SH-SY5Y (cell line): ENCODE data around the gene TCF7L1.

Experiments
- GATA2 ChIP-seq: IDR thresholded peaks from 2 replicates; pipeline ENCODE4 v1.6.1; 2011; ENCODE audit warnings: mild to moderate bottlenecking, low read depth, low read length
- GATA3 ChIP-seq: IDR thresholded peaks from 2 replicates; pipeline ENCODE4 v1.6.1; 2011; ENCODE audit warnings: low read depth, mild to moderate bottlenecking, low read length, moderate library complexity

The TCF7L1 gene

DNA sequence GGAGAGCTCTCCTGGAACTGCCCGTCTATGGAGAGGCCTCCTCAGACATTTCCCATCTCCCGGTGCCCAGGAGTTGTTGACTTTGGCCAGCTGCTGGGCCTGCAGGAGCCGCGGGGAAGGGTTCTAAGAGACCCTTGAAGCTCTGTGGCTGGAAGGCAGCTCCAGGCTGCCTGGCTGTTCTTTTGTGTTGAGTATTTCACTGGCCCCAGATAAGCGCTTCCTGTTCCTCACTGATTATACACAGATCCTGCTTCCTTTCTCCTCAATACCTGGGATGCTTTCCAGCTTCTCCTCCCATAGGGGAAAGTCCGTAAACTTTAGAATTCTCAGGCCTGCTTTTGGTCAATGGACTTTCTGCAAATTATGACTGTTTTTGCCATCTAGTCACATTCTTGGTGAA lies 136.8 kb downstream of the TCF7L1 start:
- TF ChIP-seq GATA3 (no peak), GATA2 (no peak)

DNA sequence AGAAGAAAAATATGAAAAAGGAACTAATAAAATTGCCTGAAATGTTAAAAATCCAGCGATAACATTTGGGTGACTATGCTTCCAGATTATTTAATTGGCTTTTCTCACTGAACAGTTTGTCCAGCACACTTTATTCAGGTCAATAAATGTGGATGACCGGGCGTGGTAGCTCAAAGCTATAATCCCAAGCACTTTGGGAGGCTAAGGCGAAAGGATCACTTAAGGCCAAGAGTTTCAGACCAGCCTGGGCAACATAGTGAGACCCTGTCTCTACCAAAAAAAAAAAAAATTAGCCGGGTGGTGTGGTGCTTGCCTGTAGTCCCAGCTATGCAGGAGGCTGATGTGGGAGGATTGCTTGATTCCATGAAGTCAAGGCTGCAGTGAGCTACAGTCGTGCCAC lies 139.2 kb downstream of the TCF7L1 start:
- TF ChIP-seq GATA3 (no peak), GATA2 (no peak)

DNA sequence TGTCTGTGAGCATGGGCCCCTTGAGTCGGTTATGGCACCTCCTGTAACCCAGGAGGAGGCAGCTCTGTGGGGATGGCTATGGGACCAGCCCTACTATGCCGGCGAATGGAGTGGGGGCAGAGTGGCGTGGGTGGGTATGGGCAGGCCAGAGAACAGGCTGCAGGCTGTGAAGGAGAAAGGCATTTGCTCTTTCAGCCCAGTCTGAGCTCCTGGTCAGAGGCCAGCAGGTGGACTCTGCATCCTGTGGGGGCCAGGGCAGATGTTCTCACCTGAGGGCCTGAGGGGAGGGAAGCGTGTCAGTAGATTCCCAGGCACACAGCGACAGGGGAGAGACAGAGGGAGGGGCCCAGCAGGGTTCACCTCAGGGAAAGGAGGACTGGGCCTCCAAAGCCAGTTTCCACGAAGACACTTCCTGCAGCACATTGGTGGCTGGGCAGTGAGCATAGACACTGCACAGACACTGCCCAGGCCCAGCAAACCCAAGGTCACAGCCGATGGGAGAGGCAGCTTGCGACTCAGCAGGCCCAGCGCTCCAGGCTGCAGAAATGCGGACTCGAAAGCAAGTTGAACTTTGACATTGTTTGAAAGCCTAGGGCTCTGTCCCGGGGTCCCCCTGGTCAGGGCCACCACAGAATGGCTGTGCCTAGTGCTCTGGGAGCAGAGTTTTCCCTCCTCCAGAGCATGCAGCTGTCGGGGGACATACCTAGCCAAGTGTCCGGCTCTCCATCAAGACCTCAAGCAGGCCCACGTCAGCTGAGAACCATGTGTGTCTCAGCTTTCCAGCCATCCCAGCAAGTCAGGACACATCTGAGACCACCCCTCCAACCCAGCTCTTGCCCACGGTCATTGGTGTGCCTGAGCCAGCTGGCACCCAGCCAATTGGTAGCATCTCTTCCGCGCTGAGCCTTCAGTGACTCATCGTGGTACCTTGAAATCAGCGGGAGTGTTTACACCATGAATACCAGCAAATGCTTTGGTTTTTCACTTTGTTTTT lies 140.8 kb downstream of the TCF7L1 start:
- TF ChIP-seq GATA3 (no peak), GATA2 (no peak)

DNA sequence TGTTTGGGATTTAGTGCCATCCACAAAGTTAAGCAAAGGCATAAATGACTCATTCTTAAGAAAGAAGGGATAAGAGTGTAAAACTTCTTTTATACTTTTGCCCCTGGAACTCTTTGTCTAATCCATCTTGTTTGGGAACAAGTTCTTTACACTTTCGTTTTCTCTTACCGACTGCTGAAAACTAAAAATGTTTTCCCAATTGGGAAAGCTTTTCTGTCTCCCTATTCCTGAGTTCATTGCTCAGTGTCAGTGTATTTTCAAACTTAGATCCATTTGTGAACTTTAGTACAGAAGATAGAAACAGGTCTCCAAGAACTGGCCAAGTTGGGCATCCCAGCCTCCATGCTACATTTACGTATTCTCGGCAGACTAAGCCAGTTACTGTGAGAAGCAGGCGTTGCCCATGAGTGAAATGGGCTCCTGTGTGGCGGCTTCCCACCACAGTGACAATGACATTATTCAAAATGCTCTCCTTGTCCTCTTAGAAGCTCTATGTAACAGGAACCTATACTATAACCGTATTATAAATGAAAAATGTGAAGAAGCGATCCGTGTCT lies 142.9 kb downstream of the TCF7L1 start:
- TF ChIP-seq GATA2 = no peak
- no peak for TF ChIP-seq GATA3

DNA sequence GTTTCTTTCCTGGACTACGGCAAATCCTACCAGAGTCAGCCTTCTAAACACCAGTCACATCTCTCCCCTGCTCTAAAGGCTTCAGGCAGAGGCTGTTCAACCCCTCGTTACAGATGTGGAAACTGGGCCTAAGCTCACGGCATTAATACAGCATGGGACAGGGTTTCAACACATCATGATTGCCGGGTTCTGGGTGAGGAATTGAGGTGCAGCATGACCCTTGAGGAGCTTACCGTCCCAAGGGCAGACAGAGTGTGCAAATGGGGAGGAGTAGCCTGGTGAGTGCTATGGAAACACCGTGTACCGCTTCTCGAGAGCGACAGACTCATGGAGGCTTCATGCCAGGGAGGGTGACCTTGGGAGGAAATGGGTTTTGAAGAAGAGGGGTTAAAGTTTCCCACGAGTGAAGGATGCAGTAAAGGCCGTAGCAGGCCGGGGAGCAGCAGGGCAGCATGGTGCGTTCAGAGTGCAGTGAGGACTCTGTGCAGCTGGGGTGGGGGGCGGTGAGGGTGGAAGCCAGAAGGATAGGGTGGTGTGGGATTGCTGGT lies 143.5 kb downstream of the TCF7L1 start:
- TF ChIP-seq GATA2 = no peak
- no peak for TF ChIP-seq GATA3

DNA sequence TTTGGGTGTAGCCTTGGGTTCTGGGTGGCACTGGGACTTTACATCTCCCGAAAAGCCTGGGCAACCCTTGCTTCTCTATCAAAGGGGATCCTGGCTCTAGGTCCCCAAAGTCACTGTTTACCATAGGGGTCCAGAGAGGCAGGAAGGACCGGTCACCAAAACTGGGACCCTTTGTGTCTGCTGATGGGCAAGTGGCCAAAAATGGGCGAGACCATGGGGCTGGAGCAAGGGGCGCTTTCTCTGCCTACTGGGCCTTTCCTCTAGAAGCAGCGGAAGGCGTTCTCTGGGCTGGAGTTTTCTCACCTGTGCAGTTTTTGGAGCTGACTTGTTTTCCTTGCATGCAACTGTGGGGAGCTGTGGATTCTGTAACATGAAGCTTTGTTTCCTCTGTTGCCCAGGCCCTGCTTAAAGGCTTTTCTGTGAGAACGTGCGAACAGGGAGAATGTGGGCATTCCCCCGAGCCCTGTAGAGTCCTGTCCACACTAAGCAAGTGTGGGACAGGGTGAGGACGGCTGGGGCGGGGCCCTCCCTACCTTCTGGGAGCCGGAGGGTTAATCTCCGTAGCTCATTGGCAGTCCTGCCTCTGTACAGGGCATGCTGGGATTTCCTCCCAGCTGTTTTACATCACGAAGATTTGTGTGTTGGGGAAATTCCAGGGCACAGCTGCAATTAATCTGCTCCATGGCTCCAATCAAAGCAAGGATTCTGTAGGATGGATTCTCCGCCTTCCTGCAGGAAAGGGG lies 144.4 kb downstream of the TCF7L1 start:
- TF ChIP-seq GATA2 = no peak
- TF ChIP-seq GATA3 = no peak

DNA sequence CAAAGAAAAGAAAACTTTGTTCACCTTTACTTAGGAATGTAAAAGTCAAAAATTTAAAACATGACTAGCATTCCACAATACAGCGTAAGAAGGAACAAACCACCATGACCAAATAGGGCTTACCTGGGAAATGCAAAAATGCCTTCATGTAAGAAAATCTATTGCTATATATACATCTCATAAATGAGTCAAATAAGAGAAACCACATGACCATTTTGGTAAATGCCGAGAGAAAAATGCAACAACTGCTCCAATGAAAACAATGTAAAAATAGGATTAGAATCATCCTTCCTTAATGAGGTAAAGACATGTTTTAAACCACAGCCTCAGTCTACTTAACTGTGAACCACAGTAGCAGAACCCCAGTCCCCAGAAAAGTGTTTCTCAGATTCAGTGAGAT lies 145.2 kb downstream of the TCF7L1 start:
- TF ChIP-seq GATA2 = no peak
- no peak for TF ChIP-seq GATA3

DNA sequence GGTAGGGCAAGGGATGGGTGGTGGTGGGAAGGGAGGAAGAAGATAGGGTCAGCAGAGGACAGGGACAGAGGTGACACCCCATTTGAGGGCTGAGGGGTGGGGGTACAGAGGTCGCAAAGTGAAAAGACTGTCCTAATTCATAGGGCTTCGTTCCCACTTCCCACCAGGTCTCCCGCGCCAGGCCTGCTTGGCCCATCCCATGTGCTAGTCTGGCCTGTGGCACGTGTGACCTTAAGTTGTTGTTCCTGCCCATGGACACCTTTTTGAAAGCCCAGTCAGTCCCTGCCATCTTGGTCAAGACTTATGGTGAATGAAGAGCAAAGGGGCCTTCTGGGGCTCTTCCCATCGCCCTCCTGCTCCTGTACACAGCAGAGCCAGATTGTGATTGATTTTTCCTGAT lies 148.4 kb downstream of the TCF7L1 start:
- TF ChIP-seq GATA2 (no peak), GATA3 (no peak)

DNA sequence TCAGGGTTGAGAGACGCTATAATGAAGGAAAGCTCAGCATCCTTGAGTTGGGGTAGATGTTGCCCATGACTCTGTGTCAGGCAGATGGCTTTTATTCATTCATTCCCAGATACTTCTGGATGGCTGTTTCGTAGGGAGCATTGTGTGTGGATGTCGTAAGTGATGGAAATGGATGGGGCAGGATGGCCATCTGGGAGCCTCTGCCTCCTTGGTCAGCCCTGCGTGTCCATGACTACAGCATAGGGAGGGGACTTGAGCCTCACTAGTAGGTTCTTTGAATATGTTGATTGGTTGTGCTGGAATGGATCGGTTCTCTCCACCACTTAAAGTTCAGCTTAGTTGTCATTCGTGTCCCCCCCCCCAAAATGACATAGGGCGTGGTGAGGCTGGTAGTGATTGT lies 149.7 kb downstream of the TCF7L1 start:
- TF ChIP-seq GATA2 = no peak
- TF ChIP-seq GATA3 = no peak

DNA sequence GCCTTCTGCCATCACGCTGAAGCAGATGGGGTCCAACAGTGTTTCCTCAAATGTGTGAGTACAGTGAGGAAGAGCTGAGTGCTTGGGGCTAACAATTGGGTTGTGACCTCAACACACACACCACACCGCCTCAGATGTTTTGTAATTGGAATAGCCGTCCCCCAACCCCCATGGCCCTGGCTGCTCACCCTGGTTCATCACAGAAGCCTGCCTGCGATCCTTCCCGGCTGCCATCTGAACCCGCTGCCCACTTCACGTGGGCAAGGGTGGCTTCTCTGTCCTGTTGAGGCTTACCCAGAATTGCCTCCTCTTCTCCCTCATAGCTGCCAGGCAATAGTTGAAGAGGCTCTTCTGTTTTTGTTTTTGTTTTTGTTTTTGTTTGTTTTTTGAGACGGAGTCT lies 150.4 kb downstream of the TCF7L1 start:
- TF ChIP-seq GATA3 (no peak), GATA2 (no peak)

DNA sequence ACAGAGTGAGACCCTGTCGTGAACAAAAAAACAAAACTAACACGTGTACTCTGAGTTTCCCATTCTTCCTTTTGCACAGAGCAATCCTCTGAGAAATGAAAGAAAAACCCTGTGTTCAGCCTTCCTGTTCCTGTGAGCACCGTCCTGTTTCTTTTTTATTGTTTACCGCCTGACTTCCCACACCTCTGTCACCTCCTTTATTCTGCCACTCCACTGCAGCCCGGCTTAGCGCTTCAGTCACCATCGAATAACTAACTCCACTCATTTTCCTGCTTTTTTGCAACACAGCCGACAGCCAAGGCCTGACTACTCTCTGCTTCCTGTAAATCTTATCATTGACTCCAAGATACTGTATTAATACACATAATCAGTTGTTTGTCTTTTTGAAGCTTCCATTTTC lies 153.7 kb downstream of the TCF7L1 start:
- no peak for TF ChIP-seq GATA2
- TF ChIP-seq GATA3 = no peak

DNA sequence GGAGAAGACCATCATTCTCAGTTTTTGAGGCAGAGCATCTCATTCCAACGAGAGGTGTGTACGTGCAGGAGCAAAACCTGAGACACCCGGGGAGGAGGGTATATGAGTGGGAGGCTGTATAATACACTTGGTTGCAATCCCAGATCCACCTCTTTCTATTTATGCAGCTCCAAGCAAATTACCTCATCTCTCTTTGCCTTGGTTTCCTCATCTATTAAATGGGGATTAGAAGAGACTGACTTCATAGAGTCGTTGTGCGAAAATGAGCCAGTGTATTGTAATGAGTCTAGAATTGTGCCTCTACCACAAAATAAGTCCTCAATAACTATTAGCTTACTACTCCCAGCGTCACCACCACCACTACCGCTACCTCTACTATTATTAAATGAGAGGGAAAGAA lies 154.5 kb downstream of the TCF7L1 start:
- TF ChIP-seq GATA3 = no peak
- no peak for TF ChIP-seq GATA2

DNA sequence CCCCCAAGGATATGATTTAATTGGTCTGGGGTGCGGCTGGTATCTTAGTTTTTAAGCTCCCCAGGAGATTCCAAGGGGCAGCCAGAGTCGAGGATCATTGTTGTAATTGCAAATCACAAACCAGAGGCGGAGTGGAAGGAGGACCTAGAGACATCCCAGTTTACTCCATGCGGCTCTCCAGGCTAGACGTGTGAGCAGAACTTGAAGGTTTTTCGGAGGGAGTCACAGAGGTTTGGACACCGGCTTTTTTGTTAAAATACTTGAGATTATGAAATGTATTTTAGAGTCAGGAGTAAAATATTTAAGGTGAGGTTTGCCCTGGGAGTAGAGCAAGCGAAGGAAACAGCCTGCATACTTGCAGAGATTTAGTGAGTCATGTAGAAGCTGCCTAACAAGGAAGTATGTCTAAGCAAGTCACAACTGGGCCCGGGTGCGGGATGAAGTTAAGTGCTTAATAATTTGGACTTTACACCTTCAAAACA lies 155.1 kb downstream of the TCF7L1 start:
- TF ChIP-seq GATA3 (no peak), GATA2 (no peak)

DNA sequence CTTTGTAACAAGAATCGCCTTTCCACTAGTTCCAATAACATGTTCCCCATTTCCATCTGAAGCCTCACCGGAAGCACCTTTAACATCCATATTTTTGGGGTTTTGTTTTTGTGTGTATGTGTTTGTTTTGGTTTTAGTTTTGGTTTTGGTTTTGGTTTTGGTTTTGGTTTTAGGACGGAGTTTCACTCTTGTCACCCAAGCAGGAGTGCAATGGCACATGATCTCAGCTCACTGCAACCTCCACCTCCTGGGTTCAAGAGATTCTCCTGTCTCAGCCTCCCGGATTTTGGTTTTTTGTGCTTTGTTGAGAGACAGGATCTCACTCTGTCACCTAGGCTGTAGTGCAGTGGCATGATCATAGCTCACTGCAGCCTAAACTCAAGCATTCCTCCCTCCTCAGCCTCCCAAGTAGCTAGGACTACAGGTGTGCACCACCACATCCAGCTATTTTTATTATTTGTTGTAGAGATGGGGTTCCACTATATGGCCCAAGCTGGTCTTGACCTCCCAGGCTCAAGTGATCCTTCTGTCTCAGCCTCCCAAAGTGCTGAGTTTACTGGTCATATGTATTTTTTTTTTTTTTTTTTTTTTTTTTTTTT lies 158.3 kb downstream of the TCF7L1 start:
- TF ChIP-seq GATA2 (no peak), GATA3 (no peak)

DNA sequence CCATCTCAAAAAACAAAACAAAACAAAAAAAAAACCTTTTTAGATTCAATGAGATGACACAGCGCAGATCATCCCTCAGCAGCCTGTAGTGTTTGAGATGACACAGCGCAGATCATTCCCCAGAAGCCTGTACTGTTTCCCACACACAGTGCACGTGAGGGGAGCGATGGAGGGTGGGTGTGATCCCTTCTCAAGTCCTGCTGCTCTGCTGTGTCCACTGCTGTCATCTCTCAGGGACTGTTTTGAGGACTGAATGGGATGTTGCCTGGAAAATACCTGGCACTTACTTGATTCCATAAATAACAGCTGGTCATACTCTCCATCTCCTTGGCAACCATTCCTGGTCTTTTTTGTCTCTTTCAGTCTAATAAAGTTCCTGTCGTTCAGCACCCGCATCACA lies 168.9 kb downstream of the TCF7L1 start:
- no peak for TF ChIP-seq GATA3
- no peak for TF ChIP-seq GATA2
